Astrocyte of the hippocampus (primary cell): ENCODE data around the gene PRDM8.
A peak's percentile ranks its signal among the peaks of the same experiment; 100 is the strongest.
"Not testable (repeated sequence)": the region's sequence is repeated elsewhere in the genome, so short reads cannot be mapped to it uniquely, and the experiment has no call there.

ENCODE experiments used
- DNase-seq: peaks from one replicate; pipeline ENCODE4 v3.0.0; 2011; ENCODE audit warnings: low read depth, low spot score

PRDM8 gene

DNA sequence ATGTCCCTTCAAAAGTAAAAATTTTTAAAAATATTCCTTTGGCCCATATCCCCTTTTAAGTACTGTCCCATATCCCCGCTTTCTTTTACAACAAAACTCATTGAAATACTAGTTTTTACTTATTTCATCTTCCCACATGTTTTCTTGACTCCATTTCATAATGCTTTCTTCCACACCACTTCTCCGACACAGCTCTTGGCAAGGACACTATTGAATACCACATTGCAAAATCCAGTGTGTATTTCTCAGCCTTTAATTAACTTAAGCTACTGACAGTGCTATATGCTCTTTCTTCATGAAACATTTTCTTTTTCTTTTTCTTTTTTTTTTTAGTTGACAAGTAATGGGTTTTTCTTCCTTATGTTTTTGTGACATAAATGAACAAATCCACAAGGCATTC is 28.8 kb downstream of the PRDM8 start:
- DNase-seq: no peak

- DNase-seq: no peak
These were observed 31.2 kb downstream of the PRDM8 start for GRCh38 chr4:80228460-80228859.

DNA sequence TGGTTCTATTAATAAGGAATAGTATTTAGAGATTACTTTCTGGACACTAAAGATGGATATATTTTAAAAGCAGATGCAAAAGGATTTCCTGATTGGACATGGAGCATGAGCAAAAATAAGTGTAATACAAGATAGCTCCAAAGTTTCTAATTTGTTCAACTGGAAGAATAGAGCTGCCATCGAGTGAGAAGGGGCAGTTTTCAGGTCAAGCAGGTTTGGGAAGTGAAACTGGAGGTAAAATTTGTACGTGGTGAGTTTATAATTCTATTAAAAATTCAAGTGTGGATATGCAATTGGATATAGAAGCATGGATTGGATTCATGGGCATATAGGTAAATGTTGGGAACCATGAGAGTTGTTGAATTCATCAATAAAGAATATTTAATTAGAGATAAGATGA is 31.8 kb downstream of the PRDM8 start:
- DNase-seq: no peak

DNA sequence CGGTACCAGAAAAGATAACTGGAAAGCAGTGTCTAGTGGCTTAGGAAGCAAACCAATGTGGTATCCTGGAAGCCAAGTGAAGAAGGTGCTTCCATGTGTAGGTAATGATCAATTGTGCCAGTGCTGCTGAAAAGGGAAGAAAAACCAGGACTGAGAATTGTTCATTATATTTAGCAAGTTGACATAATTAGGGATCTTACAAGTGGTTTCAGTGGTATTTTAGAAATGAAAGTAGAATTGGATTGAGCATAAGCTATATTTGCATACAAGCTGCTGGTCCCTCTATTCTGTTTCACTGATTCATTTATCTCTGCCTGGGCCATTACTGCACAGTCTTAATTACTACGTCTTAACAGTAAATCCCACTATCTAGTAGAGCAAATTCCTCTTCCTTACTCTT is 32.3 kb downstream of the PRDM8 start:
- no peak for DNase-seq

DNA sequence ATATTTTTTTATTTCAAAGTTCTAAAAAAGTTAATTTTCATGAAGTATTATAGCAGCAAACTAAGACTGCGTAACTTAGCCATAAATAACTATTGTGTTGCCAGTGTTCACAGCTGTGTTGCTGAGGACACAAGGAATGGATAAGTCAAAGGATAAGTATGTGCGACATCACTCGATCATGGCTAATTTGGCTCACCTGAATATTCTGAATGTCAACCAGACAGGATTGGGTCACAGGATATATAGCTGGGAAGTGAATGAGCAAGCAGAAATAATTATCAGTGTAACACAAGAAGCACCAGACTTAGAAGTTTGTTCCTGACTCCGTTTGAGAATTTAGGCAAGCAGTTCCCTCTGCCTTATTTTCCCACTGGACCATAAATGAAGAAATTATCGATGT is 33.9 kb downstream of the PRDM8 start:
- no peak for DNase-seq

GRCh38 chr4:80232707-80233370 is 35.5 kb downstream of the PRDM8 start:
- DNase-seq: no peak

DNA sequence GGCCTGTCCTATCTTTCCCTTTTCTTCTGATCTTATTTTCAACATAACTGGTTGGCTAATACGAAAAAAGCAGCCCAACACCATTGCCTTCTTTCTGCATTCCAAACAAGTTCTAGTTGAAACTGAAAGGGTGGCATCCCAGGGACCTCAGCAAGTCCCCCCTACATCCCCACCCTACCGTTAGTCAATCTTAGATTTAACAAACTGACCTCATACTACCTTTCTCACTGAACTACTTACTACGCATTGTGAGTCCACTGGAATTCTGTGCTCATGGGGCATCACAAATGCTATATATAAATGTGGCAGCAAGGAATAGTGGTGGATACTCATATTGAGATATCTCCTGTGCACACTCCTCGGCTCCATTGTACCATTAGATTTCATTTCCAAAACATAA is 36.1 kb downstream of the PRDM8 start:
- DNase-seq: no peak

DNA sequence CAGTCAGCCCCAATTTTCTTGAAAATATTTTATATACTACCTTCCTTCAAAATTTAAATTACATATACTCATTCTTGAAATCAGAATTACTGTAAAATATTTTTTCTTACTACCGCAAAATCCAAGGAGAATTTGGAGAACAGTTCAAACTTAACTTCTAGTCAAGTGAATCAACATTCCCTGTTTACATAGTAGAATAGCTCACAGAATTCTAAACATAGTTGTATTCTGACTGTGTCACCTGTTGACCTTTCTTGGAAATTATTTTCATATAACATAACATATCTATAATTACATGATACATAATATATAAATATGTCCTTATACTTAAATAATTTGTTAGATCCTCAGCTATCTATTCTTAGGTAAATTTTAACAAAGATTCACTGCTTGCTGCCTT is 38.1 kb downstream of the PRDM8 start:
- peak; percentile 15 for DNase-seq

DNA sequence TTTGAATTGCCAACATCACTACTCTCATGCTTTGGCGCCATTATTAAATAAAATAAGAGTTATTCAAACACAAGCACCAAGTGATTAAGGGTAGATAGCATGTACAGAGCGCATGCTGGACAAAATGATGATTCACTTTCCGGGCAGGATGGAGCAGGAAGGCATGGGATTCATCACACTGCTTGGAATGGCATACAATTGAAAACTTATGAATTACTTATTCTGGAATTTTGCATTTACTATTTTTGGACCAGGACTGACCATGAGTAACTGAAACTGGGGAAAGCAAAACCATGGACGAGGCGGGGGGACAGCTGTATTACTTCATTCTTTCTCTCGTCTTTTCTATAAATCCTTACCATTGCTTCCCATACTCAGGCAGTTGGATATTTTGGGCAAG is 40.7 kb downstream of the PRDM8 start:
- peak; percentile 81 for DNase-seq

DNA sequence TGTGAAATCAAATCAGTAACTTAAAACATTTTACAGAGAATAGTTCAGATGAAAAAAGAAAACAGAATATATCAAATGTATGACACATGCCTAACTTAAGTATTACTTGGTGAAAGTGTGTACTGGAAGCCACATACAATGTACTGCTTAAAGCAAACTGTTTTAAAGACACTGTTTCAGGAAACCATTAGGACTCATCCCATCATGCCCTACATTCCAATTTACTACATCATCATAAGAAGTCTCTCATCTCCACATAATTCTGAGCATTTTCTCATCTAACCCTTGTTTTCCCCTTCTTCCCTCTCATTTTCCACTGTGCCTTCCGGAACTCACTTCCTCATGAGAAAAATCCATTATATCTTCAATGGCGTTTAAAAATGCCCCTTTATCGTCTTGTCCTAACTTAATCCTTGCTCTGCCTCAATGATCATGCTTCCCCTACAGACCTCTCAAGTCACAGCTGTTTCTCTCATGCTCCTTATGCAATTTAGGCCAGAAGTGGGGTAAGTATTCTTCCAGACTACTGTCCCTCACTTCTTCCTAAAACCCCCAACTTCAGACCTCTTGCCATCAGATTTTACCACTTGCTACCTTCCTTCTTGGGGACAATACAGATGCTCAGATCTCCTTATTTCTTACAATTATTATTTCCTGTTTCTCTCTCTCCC is 42.3 kb downstream of the PRDM8 start:
- no peak for DNase-seq

DNA sequence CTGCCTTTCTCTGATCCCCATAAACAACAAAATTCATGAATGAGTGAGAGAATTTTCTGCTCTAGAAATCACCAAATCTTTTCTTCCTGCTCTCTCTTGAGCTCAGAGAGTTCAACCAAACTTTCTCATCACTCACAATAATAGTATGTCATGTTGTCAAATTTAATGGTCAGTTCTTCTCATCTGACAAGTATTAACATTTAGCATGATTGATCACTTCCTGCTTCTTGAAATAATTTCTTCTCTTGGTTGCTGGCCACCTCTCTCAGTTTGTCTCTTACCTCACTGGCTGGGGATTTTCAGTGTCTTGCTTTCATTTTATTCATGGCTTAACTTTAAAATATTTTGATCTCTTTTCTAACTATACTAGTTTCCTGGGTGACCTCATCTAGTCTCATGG is 43.7 kb downstream of the PRDM8 start:
- peak; percentile 24 for DNase-seq

DNA sequence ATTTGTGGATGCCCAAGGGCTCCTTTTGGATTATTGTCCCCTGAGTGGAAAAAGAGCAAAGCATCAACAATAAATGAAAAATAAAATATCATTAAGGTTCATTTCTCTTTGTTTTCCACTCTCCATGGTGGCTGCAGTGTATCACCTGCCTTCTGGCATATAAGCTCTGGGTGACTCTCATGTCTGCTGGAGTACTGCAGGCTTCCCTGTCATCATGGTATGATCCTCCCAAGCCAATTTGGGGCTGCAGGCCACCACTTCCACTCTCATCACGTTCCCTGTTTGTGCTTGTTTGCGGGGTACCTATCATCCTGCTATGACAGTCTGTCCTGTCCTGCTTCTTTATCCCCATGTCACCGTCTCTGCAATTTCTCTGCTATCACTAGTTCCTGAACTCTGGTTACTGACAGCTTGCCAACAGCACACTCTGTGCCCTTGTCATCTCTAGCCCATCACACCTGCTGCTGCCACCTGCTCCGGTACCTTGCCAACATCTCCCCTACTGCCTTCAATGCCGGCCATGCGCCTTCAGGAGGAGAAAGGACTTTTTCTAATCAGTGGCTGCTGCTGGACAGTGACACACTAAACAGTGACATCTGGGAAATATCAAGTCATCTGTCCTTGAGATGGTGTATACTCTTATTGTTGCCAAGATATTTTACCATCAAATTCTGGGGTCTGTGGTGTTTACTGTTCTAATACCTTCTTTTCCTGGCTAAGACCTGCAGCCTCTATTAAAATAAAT is 46.1 kb downstream of the PRDM8 start:
- no peak for DNase-seq

GRCh38 chr4:80247484-80247883 is 50.2 kb downstream of the PRDM8 start:
- DNase-seq: not testable (repeated sequence)

DNA sequence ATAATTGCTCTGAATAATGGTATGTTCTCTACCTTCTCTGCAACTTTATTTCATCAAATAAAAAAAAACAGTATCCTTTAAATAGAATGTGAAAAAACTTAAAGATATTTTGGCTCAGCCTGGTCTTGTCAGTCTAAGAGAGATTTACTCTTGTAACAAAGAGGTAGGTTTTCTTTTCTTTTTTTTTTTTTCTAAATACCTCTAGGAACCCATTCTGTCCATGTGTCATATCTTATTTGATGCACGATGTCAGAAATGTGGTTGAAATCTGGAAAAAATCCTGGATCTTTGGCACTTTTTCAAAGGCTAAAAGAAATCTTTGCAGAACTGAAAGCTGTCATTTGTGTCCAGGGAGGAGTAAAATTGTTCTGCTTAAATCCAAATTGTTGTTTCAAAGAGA is 51.8 kb downstream of the PRDM8 start:
- no peak for DNase-seq

- no peak for DNase-seq
These were observed 55.1 kb downstream of the PRDM8 start for GRCh38 chr4:80252427-80252826.

GRCh38 chr4:80252953-80253352 is 55.6 kb downstream of the PRDM8 start:
- DNase-seq: no peak

DNA sequence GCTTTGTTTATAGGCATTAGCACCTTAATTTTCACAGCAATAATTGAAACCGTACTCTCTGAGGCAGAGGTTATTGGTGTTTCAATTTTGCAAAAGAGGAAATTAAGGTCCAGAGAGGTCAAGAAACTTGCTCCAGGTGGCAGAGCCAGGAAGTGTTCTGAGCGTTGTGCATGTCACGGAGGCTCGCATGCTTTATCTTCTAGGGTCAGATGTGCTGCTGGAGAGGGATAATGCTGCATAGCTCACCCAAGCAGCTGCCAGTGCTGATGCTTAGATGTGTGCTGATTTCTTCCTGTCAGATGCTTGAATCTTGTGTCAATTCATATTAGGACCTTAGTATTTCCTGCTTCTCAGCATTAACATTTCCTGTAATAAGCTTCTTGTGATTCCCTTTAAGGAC is 56.2 kb downstream of the PRDM8 start:
- no peak for DNase-seq
